Measurements from ENCODE around the gene ZNF362.
"Not testable (repeated sequence)": the region's sequence is repeated elsewhere in the genome, so short reads cannot be mapped to it uniquely, and the experiment has no call there.

The ZNF362 gene

GRCh38 chr1:33287317-33287716 lies 31.0 kb downstream of the ZNF362 start:
- no peak for DNase-seq (ENCODE audit: low read depth)

GRCh38 chr1:33288976-33289857 lies 32.9 kb downstream of the ZNF362 start:
- DNase-seq (ENCODE audit: low read depth), result no peak

GRCh38 chr1:33289858-33290154 lies 33.5 kb downstream of the ZNF362 start:
- no peak for DNase-seq (ENCODE audit: low read depth)

- DNase-seq (ENCODE audit: low read depth), result not testable (repeated sequence)
Measured at GRCh38 chr1:33290615-33291014, 34.3 kb downstream of the ZNF362 start.

GRCh38 chr1:33292726-33293340 lies 36.5 kb downstream of the ZNF362 start:
- DNase-seq (ENCODE audit: low read depth), result no peak

GRCh38 chr1:33294071-33295010 lies 38.0 kb downstream of the ZNF362 start:
- no peak for DNase-seq (ENCODE audit: low read depth)

- DNase-seq (ENCODE audit: low read depth), result no peak
Measured at GRCh38 chr1:33295023-33295422, 38.7 kb downstream of the ZNF362 start.

GRCh38 chr1:33295450-33296081 lies 39.3 kb downstream of the ZNF362 start:
- peak; percentile 52 for DNase-seq (ENCODE audit: low read depth)

GRCh38 chr1:33296082-33296458 lies 39.8 kb downstream of the ZNF362 start:
- no peak for DNase-seq (ENCODE audit: low read depth)

GRCh38 chr1:33296824-33297223 lies 40.5 kb downstream of the ZNF362 start:
- DNase-seq (ENCODE audit: low read depth), result no peak

GRCh38 chr1:33297911-33298622 lies 41.8 kb downstream of the ZNF362 start:
- no peak for DNase-seq (ENCODE audit: low read depth)

- peak; percentile 27 for DNase-seq (ENCODE audit: low read depth)
Measured at GRCh38 chr1:33298623-33299277, 42.5 kb downstream of the ZNF362 start.

- DNase-seq (ENCODE audit: low read depth), result no peak
Measured at GRCh38 chr1:33299461-33300155, 43.3 kb downstream of the ZNF362 start.

GRCh38 chr1:33300673-33301072 lies 44.4 kb downstream of the ZNF362 start:
- peak; percentile 74 for DNase-seq (ENCODE audit: low read depth)

- peak; percentile 25 for DNase-seq (ENCODE audit: low read depth)
Measured at GRCh38 chr1:33301273-33301984, 45.1 kb downstream of the ZNF362 start.

- DNase-seq (ENCODE audit: low read depth), result no peak
Measured at GRCh38 chr1:33302325-33302724, 46.0 kb downstream of the ZNF362 start.

- no peak for DNase-seq (ENCODE audit: low read depth)
Measured at GRCh38 chr1:33305016-33305415, 48.7 kb downstream of the ZNF362 start.

GRCh38 chr1:33305816-33306652 lies 49.7 kb downstream of the ZNF362 start:
- no peak for DNase-seq (ENCODE audit: low read depth)

Data from stromal cell of bone marrow (primary cell).